ENCODE measurements around the gene IRF8. TPM values are rescaled to one million over a fixed set of nuclear protein-coding genes. Genes with fewer than 3 reads are reported as not detected.

The IRF8 gene
- total and polyA plus RNA-seq, 2 donors (not counting 1 experiment from before 2014, with no cell fraction given): 0.14 TPM; not detected in 1

GRCh38 chr16:85921026-85921425 lies 22.1 kb downstream of the IRF8 start:
- DNase-seq (ENCODE audit: low read depth in 2 of 2): no peak
- Histone ChIP-seq H3K79me2 (ENCODE audit: control insufficient read depth, insufficient read depth, low read length) (no peaks in the 10 kb centered on the region), H3K4me3 (replicated peaks in 1 of 4; ENCODE audit: control extremely low read depth in 1 of 4, insufficient read depth in 1 of 4, low read depth in 3 of 4, low read length in 4 of 4) (no peak overlapping the region), H3K9me3 (ENCODE audit: control insufficient read depth, insufficient read depth, low read depth, low read length) (no peaks in the 10 kb centered on the region), H2AFZ (ENCODE audit: low read length) (no peak overlapping the region), H3K4me1 (ENCODE audit: control insufficient read depth, extremely low read depth, insufficient read depth, low read length) (peaks cover 4% of the 10 kb centered on the region), H3K27ac (ENCODE audit: insufficient read depth, low read length) (no peak overlapping the region), H3K9ac (ENCODE audit: insufficient read depth, low read length) (no peak overlapping the region), H3K27me3 (ENCODE audit: control insufficient read depth, insufficient read depth, low read length) (peaks cover 4% of the 10 kb centered on the region), H3K4me2 (ENCODE audit: extremely low read depth, insufficient read depth, low read length) (no peak overlapping the region), H4K20me1 (ENCODE audit: control insufficient read depth, extremely low read depth, insufficient read depth, low read length) (no peaks in the 10 kb centered on the region), H3K36me3 (ENCODE audit: control insufficient read depth, insufficient read depth, low read length) (no peaks in the 10 kb centered on the region)
- TF ChIP-seq EZH2 (IDR thresholded peaks at IDR 0.05; ENCODE audit: low read length, missing control alignments) (no peak), CTCF (conservative IDR thresholded peaks at IDR 0.05 in 1 of 2, IDR thresholded peaks at IDR 0.05 in 1 of 2; ENCODE audit: low read depth in 1 of 2, low read length in 2 of 2) (no peak)

GRCh38 chr16:85923153-85924021 lies 24.4 kb downstream of the IRF8 start:
- Histone ChIP-seq H3K27me3 (ENCODE audit: control insufficient read depth, insufficient read depth, low read length) (peaks cover 10% of the 10 kb centered on the region), H2AFZ (ENCODE audit: low read length) (no peak overlapping the region)
- DNase-seq (ENCODE audit: low read depth in 2 of 2): peak; percentile 40 to 51

More at GRCh38 chr16:85923153-85924021, 24.4 kb downstream of the IRF8 start:
- no peaks in the 10 kb centered on the region for H3K79me2 ChIP-seq (ENCODE audit: control insufficient read depth, insufficient read depth, low read length)
- H3K36me3 ChIP-seq (ENCODE audit: control insufficient read depth, insufficient read depth, low read length): no peaks in the 10 kb centered on the region
- no peak overlapping the region for H3K4me3 ChIP-seq (replicated peaks in 1 of 4; ENCODE audit: control extremely low read depth in 1 of 4, insufficient read depth in 1 of 4, low read depth in 3 of 4, low read length in 4 of 4)
- no peaks in the 10 kb centered on the region for H4K20me1 ChIP-seq (ENCODE audit: control insufficient read depth, extremely low read depth, insufficient read depth, low read length)
- no peaks in the 10 kb centered on the region for H3K9me3 ChIP-seq (ENCODE audit: control insufficient read depth, insufficient read depth, low read depth, low read length)
- H3K4me2 ChIP-seq (ENCODE audit: extremely low read depth, insufficient read depth, low read length): no peak overlapping the region
- no peak for TF ChIP-seq CTCF (conservative IDR thresholded peaks at IDR 0.05 in 1 of 2, IDR thresholded peaks at IDR 0.05 in 1 of 2; ENCODE audit: low read depth in 1 of 2, low read length in 2 of 2)
- no peak for TF ChIP-seq EZH2 (IDR thresholded peaks at IDR 0.05; ENCODE audit: low read length, missing control alignments)
- H3K4me1 ChIP-seq (ENCODE audit: control insufficient read depth, extremely low read depth, insufficient read depth, low read length): peaks cover 4% of the 10 kb centered on the region
- no peak overlapping the region for H3K27ac ChIP-seq (ENCODE audit: insufficient read depth, low read length)
- no peak overlapping the region for H3K9ac ChIP-seq (ENCODE audit: insufficient read depth, low read length)
